ENCODE measurements around the gene ISLR2.
"Not testable (repeated sequence)": the region's sequence is repeated elsewhere in the genome, so short reads cannot be mapped to it uniquely, and the experiment has no call there.

Gene ISLR2

DNA sequence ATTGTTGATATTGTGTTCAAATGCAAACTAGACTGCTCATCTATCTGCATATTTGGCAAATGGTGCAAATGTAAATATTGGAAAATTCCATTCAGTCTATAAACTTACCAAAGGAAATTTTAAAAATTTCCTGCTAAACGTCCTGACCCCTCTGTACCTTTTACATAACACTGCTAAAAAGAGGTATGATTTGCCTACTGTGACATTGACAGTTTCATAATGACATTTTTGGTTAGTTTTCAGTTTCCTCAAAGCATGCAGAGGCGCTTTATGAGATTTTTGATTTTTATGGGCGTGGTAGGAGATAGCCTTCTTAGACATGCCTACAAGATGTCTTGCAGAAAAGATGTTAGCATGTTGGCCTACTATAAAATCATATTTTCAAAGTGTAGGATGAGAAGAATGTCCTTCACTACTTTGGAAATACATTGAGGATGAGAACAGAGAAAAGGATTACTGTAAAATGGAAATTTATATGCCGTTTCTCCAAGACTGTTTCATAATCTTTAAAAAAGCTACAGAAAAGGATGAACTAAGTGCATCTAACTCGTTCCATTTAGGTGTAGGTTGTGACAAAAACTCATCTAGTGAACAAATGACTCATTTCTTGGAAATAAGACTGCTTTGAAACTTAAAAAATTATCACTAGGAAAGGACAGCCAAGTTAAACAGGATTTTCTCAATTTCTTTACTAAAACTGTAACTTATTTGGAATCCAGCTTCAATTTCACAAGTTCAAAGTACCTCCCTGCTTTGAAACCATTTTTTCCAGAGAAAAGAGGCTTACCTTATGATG, 28.7 kb downstream of the ISLR2 start:
- no peak for DNase-seq

- no peak for DNase-seq
Measured at GRCh38 chr15:74159773-74160172, 29.4 kb downstream of the ISLR2 start.

- not testable (repeated sequence) for DNase-seq
Measured at GRCh38 chr15:74160390-74160789, 30.0 kb downstream of the ISLR2 start.

- not testable (repeated sequence) for DNase-seq
Measured at GRCh38 chr15:74162195-74162536, 31.8 kb downstream of the ISLR2 start.

- DNase-seq, result no peak
Measured at GRCh38 chr15:74165461-74165860, 35.1 kb downstream of the ISLR2 start.

GRCh38 chr15:74167891-74168331, 37.5 kb downstream of the ISLR2 start:
- DNase-seq, result no peak

- no peak for DNase-seq
Measured at GRCh38 chr15:74168711-74169126, 38.3 kb downstream of the ISLR2 start.

- DNase-seq, result no peak
Measured at GRCh38 chr15:74170071-74170844, 39.9 kb downstream of the ISLR2 start.

DNA sequence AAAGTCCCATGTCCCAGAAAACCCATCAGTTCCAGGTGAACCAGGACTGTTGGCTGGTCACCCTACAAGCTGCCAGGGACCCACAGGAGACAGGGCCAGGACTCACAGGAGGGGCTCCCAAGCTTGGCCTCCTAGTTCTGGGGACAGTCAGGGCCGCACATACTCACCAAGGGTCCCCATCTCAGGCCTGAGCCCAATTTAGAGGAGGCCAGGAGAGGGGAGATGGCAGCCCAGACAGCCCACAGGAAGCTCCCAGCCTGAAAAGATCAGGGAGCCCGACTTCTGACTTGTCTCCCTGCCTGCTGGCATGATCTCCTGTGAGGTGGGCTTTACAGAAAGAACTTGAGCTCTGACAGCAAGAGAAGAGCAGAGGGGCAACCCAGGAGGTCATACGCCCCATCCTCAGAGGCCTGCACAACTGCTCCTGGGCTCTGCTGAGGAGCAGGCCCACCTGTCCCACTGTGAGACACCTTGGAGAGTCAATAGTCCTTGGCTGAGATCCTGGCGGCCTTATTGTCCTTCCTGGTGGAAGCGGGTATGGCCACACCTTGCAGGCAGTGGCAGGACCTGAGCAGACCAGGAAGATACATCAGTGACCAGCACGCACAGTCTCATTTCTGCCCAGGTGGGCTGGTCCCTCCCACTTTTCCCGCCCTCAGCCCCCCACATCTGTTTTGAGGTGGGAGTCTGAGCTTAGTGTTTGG, 40.6 kb downstream of the ISLR2 start:
- no peak for DNase-seq

DNA sequence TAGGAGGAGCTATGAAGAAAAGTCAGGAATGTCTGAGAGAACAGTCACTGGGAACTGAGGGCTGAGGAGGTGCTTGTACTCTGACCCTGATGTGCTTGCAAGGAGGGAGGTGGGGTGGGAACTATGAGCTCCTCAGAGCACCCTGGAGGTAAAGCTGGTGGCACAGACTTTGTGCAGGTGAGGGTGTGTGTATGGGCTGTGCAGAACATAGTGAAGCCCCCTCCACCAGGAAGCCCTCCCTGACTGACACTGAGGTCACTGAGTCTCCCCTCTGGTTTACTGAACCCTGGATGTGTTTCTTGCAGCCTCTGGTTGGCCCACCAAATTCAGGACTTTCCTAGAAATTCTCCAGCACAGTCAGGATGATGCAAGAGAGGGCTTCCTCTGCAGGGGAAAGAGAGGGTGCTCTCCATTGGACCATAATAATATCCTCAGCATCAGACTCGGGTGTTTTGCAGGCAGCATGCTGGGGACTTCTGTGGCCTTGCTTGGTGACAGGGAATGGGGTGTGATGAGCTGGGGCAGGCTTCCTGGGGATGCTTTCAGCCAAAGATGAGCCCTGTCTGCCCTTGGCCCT, 41.7 kb downstream of the ISLR2 start:
- no peak for DNase-seq

- no peak for DNase-seq
Measured at GRCh38 chr15:74172701-74173379, 42.5 kb downstream of the ISLR2 start.

DNA sequence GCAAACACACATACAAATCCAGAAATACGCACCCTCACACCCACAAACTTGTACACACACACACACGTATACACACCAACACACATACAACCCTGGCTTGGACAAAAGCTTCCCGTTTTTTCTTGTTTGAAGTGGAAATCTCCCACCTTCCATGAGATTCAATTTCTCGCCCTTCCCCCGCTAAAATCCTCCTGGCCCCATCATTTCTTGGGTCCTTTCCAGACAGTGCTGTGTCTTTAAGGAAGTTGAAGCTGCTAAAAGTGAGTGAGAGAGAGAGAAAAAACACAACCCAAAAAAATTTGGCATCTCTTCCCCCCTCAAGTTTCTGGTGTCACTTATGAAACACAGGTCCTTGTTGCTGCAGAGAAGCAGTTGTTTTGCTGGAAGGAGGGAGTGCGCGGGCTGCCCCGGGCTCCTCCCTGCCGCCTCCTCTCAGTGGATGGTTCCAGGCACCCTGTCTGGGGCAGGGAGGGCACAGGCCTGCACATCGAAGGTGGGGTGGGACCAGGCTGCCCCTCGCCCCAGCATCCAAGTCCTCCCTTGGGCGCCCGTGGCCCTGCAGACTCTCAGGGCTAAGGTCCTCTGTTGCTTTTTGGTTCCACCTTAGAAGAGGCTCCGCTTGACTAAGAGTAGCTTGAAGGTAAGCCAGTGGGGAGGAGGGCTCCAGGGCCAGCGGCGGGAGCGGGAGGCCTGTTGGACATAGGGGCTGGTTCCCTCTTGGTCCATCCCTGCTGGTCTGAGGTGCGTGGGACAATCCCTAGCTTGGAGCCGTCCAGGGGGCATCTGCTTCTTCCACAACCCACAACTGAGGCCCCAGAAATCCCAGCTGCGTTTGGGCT, 43.2 kb downstream of the ISLR2 start, which contains the start of gene ISLR:
Gene ISLR, plus strand, starts transcription at position 331 of the 839 bp plus-strand sequence. CDS start 1,149 bp downstream, outside the sequence.
- DNase-seq, result no peak

GRCh38 chr15:74174219-74174957, 44.0 kb downstream of the ISLR2 start:
- no peak for DNase-seq

GRCh38 chr15:74174958-74175253, 44.5 kb downstream of the ISLR2 start:
- DNase-seq, result no peak

- no peak for DNase-seq
Measured at GRCh38 chr15:74175271-74176191, 45.1 kb downstream of the ISLR2 start.

DNA sequence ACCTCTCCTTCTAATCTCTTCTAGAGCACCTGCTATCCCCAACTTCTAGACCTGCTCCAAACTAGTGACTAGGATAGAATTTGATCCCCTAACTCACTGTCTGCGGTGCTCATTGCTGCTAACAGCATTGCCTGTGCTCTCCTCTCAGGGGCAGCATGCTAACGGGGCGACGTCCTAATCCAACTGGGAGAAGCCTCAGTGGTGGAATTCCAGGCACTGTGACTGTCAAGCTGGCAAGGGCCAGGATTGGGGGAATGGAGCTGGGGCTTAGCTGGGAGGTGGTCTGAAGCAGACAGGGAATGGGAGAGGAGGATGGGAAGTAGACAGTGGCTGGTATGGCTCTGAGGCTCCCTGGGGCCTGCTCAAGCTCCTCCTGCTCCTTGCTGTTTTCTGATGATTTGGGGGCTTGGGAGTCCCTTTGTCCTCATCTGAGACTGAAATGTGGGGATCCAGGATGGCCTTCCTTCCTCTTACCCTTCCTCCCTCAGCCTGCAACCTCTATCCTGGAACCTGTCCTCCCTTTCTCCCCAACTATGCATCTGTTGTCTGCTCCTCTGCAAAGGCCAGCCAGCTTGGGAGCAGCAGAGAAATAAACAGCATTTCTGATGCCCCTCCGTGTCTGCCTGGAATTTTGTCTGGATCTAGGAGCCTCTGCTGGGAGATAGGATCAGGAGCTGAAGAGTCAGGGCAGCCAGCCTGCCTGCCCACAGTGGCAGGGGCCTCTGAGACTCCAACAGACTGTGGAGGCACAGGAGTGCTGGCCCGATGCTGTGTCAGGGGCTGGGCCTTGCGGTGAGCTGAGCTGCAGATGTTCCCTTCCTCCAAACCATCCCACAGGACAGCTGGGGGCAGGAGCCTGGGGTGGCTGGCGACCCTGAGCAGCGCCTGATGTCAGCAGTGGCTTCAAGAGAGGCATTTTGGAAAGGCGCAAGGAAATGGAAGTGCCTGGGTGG, 46.2 kb downstream of the ISLR2 start:
- DNase-seq, result no peak

- DNase-seq, result no peak
Measured at GRCh38 chr15:74178326-74179100, 48.1 kb downstream of the ISLR2 start.

Data from NCI-H1092 (cell line).